ENCODE measurements around the gene PDP2. TPM values are rescaled to one million over a fixed set of nuclear protein-coding genes. Genes with fewer than 3 reads are reported as not detected.

PDP2 gene
- total RNA-seq, 1 experiment from 2014 or later = 42.0 TPM

GRCh38 chr16:66918803-66919568, 38.7 kb downstream of the PDP2 start, which contains the start of gene CDH16:
CDH16 (minus strand) TSS chr16:66918885; CDS start chr16:66918065, 820 bp downstream.
- no peaks in the 10 kb centered on the region for H3K36me3 ChIP-seq (ENCODE audit: insufficient read depth, low read length, poor library complexity, severe bottlenecking)

GRCh38 chr16:66919569-66920298, 39.4 kb downstream of the PDP2 start:
- H3K9me3 ChIP-seq (ENCODE audit: low read depth, low read length, poor library complexity, severe bottlenecking) = no peaks in the 10 kb centered on the region
- H3K4me1 ChIP-seq (ENCODE audit: insufficient read depth, low read length, poor library complexity, severe bottlenecking) = peaks cover 7% of the 10 kb centered on the region
- H3K4me3 ChIP-seq (ENCODE audit: low read depth, low read length, poor library complexity, severe bottlenecking) = no peak overlapping the region
- intact Hi-C loops (cut with micrococcal nuclease; ENCODE audit: unreplicated experiment) = no loop called here
- no TSS peak for BruUV-seq (replicated peaks)
- no peak for DNase-seq (ENCODE audit: low spot score)
- POLR2A ChIA-PET (ENCODE audit: low non-redundant PET) = interaction anchor here (0.7 kb wide), 1 partner anchor 20 kb away, joined by 4 read pairs; no protein-coding TSS in a partner anchor
- peaks cover 13% of the 10 kb centered on the region for H3K27me3 ChIP-seq (replicated peaks; ENCODE audit: insufficient read depth, low read depth, low read length, poor library complexity)
- H3K27ac ChIP-seq (ENCODE audit: low read depth, low read length, poor library complexity, severe bottlenecking) = no peak overlapping the region
- H3K36me3 ChIP-seq (ENCODE audit: insufficient read depth, low read length, poor library complexity, severe bottlenecking) = no peaks in the 10 kb centered on the region
- TF ChIP-seq EZH2 (IDR thresholded peaks at IDR 0.05; ENCODE audit: borderline replicate concordance, low read depth, low read length, poor library complexity, severe bottlenecking) (no peak), CTCF (conservative IDR thresholded peaks at IDR 0.05; ENCODE audit: low read depth, low read length) (no peak)
- CTCF ChIA-PET = interaction anchor here (0.8 kb wide), 1 partner anchor 9 kb away, joined by 3 read pairs; no protein-coding TSS in a partner anchor

More at GRCh38 chr16:66918803-66919568, 38.7 kb downstream of the PDP2 start, which contains the start of gene CDH16:
- ChIA-PET POLR2A (ENCODE audit: low non-redundant PET) (no interaction called here), CTCF (interaction anchor here (0.8 kb wide), 1 partner anchor 9 kb away, joined by 3 read pairs; no protein-coding TSS in a partner anchor)
- no TSS peak for BruUV-seq (replicated peaks)
- no peak within 1 kb of the TSS for H3K27ac ChIP-seq (ENCODE audit: low read depth, low read length, poor library complexity, severe bottlenecking)
- peaks cover 7% of the 10 kb centered on the region for H3K4me1 ChIP-seq (ENCODE audit: insufficient read depth, low read length, poor library complexity, severe bottlenecking)
- no peaks in the 10 kb centered on the region for H3K9me3 ChIP-seq (ENCODE audit: low read depth, low read length, poor library complexity, severe bottlenecking)
- intact Hi-C loops (cut with micrococcal nuclease; ENCODE audit: unreplicated experiment) = no loop called here
- peaks cover 6% of the 10 kb centered on the region for H3K27me3 ChIP-seq (replicated peaks; ENCODE audit: insufficient read depth, low read depth, low read length, poor library complexity)
- H3K4me3 ChIP-seq (ENCODE audit: low read depth, low read length, poor library complexity, severe bottlenecking) = no peak within 1 kb of the TSS
- TF ChIP-seq EZH2 (IDR thresholded peaks at IDR 0.05; ENCODE audit: borderline replicate concordance, low read depth, low read length, poor library complexity, severe bottlenecking) (no peak), CTCF (conservative IDR thresholded peaks at IDR 0.05; ENCODE audit: low read depth, low read length) (no peak)
- DNase-seq (ENCODE audit: low spot score) = no peak

GRCh38 chr16:66920299-66920590, 39.9 kb downstream of the PDP2 start:
- H3K27me3 ChIP-seq (replicated peaks; ENCODE audit: insufficient read depth, low read depth, low read length, poor library complexity) = peaks cover 18% of the 10 kb centered on the region
- CTCF ChIA-PET = interaction anchor here (0.5 kb wide), 1 partner anchor 404 kb away, joined by 6 read pairs; no protein-coding TSS in a partner anchor
- no TSS peak for BruUV-seq (replicated peaks)

More at GRCh38 chr16:66920299-66920590, 39.9 kb downstream of the PDP2 start:
- peaks cover 7% of the 10 kb centered on the region for H3K4me1 ChIP-seq (ENCODE audit: insufficient read depth, low read length, poor library complexity, severe bottlenecking)
- H3K27ac ChIP-seq (ENCODE audit: low read depth, low read length, poor library complexity, severe bottlenecking) = no peak overlapping the region
- TF ChIP-seq CTCF (conservative IDR thresholded peaks at IDR 0.05; ENCODE audit: low read depth, low read length) (no peak), EZH2 (IDR thresholded peaks at IDR 0.05; ENCODE audit: borderline replicate concordance, low read depth, low read length, poor library complexity, severe bottlenecking) (no peak)
- intact Hi-C loops (cut with micrococcal nuclease; ENCODE audit: unreplicated experiment) = no loop called here
- POLR2A ChIA-PET (ENCODE audit: low non-redundant PET) = interaction anchor here (0.7 kb wide), 1 partner anchor 20 kb away, joined by 4 read pairs; no protein-coding TSS in a partner anchor
- H3K4me3 ChIP-seq (ENCODE audit: low read depth, low read length, poor library complexity, severe bottlenecking) = no peak overlapping the region
- no peak for DNase-seq (ENCODE audit: low spot score)
- no peaks in the 10 kb centered on the region for H3K36me3 ChIP-seq (ENCODE audit: insufficient read depth, low read length, poor library complexity, severe bottlenecking)
- H3K9me3 ChIP-seq (ENCODE audit: low read depth, low read length, poor library complexity, severe bottlenecking) = no peaks in the 10 kb centered on the region
